Esophagus (tissue), 2 donors: ENCODE data around the gene C1orf159. TPM values are rescaled to one million over a fixed set of nuclear protein-coding genes. Genes with fewer than 3 reads are reported as not detected.
"Not testable (repeated sequence)": the region's sequence is repeated elsewhere in the genome, so short reads cannot be mapped to it uniquely, and the experiment has no call there.

Source experiments
- H3K27ac ChIP-seq, 2 donors: one replicate each; pipeline ENCODE4 v1.5.1; 2013; ENCODE audit warnings: low read depth in 2 of 2, mild to moderate bottlenecking in 2 of 2, inconsistent platforms in 1 of 2, low read length in 1 of 2, moderate library complexity in 1 of 2
- H3K27me3 ChIP-seq, 2 donors: one replicate each; pipeline ENCODE4 v1.6.1; 2013; ENCODE audit warnings: low read length in 2 of 2, control low read depth in 1 of 2, mild to moderate bottlenecking in 1 of 2; ENCODE audit not compliant: insufficient read depth in 2 of 2, control insufficient read depth in 1 of 2
- H3K36me3 ChIP-seq, 2 donors: one replicate each; pipeline ENCODE4 v1.6.1; 2013; ENCODE audit warnings: low read length in 1 of 2; ENCODE audit not compliant: control insufficient read depth in 2 of 2, insufficient read depth in 2 of 2
- H3K4me1 ChIP-seq, 2 donors: one replicate each; pipeline ENCODE4 v1.6.1; 2013; ENCODE audit warnings: low read length in 1 of 2; ENCODE audit not compliant: control insufficient read depth in 2 of 2, insufficient read depth in 2 of 2
- H3K4me3 ChIP-seq, 2 donors: one replicate each; pipeline ENCODE4 v1.5.1; 2013; ENCODE audit warnings: low read length in 2 of 2, mild to moderate bottlenecking in 2 of 2, low read depth in 1 of 2, moderate library complexity in 1 of 2
- H3K9me3 ChIP-seq, 2 donors: one replicate each; pipeline ENCODE4 v1.6.1; 2013; ENCODE audit warnings: mild to moderate bottlenecking in 2 of 2, low read depth in 1 of 2, low read length in 1 of 2, moderate library complexity in 1 of 2; ENCODE audit not compliant: control insufficient read depth in 2 of 2, insufficient read depth in 1 of 2
- WGBS, 2 donors: extraction: QIAGEN DNeasy Blood & Tissue Kit; methylation state at CpG; one replicate each; pipeline ENCODE4 v1.1.7; 2013; 5-methylcytosine and 5-hydroxymethylcytosine counted together
- polyA plus RNA-seq, 2 donors: library from polyadenylated mRNA; stranded (reverse); fragments of 200-250 nt; gene quantifications; one replicate each; pipeline ENCODE4 v1.2.3, GENCODE V29; 2013
- donor health status: healthy with polysubstance abuse.
- donor health status: Bipolar disorder and iron deficiency.

Gene C1orf159
- polyA plus RNA-seq, 2 donors: 13.0 to 27.5 TPM

DNA sequence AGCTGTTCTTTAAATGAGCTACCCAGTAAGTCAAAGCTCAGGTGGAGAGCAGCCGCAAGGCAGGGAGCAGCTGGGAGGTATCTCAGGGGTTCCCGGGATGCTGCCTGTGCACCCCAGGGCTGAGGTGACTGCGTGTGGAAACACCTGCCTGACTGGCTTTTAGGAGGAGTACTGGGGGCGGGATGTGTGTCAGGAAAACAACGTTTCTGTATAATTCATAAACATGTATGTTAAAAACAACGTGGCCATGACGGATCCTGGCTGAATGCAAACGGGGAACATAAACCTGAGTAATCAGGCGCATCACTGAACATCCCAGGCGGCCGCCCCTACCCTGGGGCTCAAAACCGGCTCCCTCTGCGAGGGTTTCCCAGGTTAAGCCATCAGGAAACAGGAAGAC lies 1.5 kb downstream of the C1orf159 start:
- peaks cover 0 to 7% of the 10 kb centered on the region in 2 donors for H3K9me3 ChIP-seq
- H3K27ac ChIP-seq: no peak overlapping the region
- peak overlapping the region in 1 of 2 donors; percentile 79 for H3K4me3 ChIP-seq
- H3K36me3 ChIP-seq: peaks cover 0 to 13% of the 10 kb centered on the region in 2 donors
- 87 to 90% methylated on average over 13 of the region's 13 CpGs for WGBS, 2 donors
- no peaks in the 10 kb centered on the region for H3K27me3 ChIP-seq
- peaks cover 2 to 8% of the 10 kb centered on the region in 2 donors for H3K4me1 ChIP-seq

- no peak overlapping the region for H3K27ac ChIP-seq
- no peaks in the 10 kb centered on the region for H3K27me3 ChIP-seq
- WGBS, 2 donors: 96 to 97% methylated on average over 30 of the region's 30 CpGs
Observed at GRCh38 chr1:1112237-1112985, 3.5 kb downstream of the C1orf159 start.

DNA sequence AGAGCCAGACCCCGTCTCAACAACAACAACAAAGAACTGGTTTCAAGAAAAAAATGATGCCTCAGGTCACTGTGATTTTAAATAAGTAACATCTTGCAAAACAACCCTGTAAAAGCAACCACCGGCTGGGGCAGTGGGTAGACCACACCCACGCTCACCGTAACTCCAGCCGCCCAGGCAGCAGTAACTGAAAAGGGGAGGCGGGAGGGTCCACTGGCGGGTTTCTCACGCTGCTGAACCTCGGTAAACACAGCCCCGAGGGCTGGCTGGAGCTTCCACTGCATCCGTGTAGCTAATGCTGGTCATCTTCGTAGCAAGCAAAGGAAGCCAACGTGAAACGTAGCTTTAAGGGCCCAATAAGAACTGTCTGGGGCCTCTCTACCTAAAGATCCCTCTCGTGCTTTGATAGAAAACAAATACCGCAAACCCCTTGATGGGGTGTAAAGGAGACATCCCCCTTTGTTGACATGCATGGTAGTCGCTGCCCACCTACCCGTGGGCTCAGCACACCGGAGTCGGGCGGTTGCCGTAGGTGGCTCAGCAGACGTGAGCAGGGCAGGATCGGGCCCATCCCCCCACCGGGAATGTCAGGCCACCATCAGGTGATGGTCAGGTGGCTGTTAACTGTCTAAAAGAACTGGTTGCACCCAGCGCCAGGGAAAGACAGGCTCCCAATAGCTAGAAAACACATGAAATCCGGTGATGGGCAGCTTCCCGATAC lies 4.2 kb downstream of the C1orf159 start:
- peaks cover 2 to 8% of the 10 kb centered on the region in 2 donors for H3K4me1 ChIP-seq
- H3K36me3 ChIP-seq: peaks cover 0 to 13% of the 10 kb centered on the region in 2 donors
- 93 to 95% methylated on average over 28 of the region's 28 CpGs for WGBS, 2 donors
- no peak overlapping the region for H3K4me3 ChIP-seq
- no peaks in the 10 kb centered on the region for H3K27me3 ChIP-seq
- no peak overlapping the region for H3K27ac ChIP-seq
- H3K9me3 ChIP-seq: peaks cover 3 to 4% of the 10 kb centered on the region in 2 donors

More at GRCh38 chr1:1112237-1112985, 3.5 kb downstream of the C1orf159 start:
- peaks cover 0 to 13% of the 10 kb centered on the region in 2 donors for H3K36me3 ChIP-seq
- H3K9me3 ChIP-seq: peaks cover 0 to 4% of the 10 kb centered on the region in 2 donors
- no peak overlapping the region for H3K4me3 ChIP-seq
- peaks cover 2 to 8% of the 10 kb centered on the region in 2 donors for H3K4me1 ChIP-seq

- Histone ChIP-seq H3K36me3 (peaks cover 0 to 13% of the 10 kb centered on the region in 2 donors), H3K4me1 (peaks cover 2 to 8% of the 10 kb centered on the region in 2 donors), H3K27me3 (no peaks in the 10 kb centered on the region), H3K4me3 (no peak overlapping the region), H3K27ac (no peak overlapping the region), H3K9me3 (peaks cover 3 to 4% of the 10 kb centered on the region in 2 donors)
- 92 to 93% methylated on average over 29 of the region's 29 CpGs for WGBS, 2 donors
Observed at GRCh38 chr1:1110561-1110971, 5.3 kb downstream of the C1orf159 start.

DNA sequence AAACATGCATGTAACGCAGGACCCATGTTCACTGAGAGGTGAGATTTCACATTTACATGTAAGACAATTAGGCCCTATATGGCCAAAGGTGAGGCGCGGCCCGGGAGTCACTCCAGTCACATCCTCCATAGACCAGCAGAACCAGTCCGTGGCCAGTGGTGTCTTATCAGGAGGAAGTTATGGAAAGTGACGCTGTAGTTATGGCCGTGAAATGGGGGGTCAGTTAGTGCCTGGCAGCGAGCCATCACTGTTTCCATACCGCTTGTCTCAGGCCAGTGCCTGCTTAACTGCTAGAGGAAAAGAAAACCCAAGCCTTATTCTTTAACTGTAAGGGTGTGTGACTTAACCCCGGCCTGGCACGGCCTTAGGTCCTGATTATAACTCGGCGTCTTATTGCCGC lies 6.1 kb downstream of the C1orf159 start:
- Histone ChIP-seq H3K9me3 (peaks cover 3 to 4% of the 10 kb centered on the region in 2 donors), H3K36me3 (peaks cover 0 to 13% of the 10 kb centered on the region in 2 donors), H3K27me3 (no peaks in the 10 kb centered on the region), H3K4me1 (peaks cover 2 to 6% of the 10 kb centered on the region in 2 donors), H3K27ac (peak overlapping the region in 1 of 2 donors; percentile 59), H3K4me3 (no peak overlapping the region)
- WGBS, 2 donors: 83 to 88% methylated on average over 14 of the region's 14 CpGs

GRCh38 chr1:1106510-1107221 lies 9.2 kb downstream of the C1orf159 start:
- Histone ChIP-seq H3K36me3 (peaks cover 0 to 4% of the 10 kb centered on the region in 2 donors), H3K9me3 (peaks cover 0 to 3% of the 10 kb centered on the region in 2 donors), H3K27ac (no peak overlapping the region), H3K4me1 (peaks cover 0 to 2% of the 10 kb centered on the region in 2 donors), H3K27me3 (no peaks in the 10 kb centered on the region), H3K4me3 (no peak overlapping the region)
- WGBS, 2 donors: 96 to 98% methylated on average over 29 to 31 of the region's 31 CpGs

GRCh38 chr1:1104152-1104551 lies 11.7 kb downstream of the C1orf159 start:
- not testable (repeated sequence) for H3K9me3 ChIP-seq, H3K4me3 ChIP-seq, H3K27ac ChIP-seq, H3K36me3 ChIP-seq, H3K27me3 ChIP-seq, H3K4me1 ChIP-seq
- WGBS, 2 donors: 75 to 79% methylated on average over 6 of the region's 6 CpGs

DNA sequence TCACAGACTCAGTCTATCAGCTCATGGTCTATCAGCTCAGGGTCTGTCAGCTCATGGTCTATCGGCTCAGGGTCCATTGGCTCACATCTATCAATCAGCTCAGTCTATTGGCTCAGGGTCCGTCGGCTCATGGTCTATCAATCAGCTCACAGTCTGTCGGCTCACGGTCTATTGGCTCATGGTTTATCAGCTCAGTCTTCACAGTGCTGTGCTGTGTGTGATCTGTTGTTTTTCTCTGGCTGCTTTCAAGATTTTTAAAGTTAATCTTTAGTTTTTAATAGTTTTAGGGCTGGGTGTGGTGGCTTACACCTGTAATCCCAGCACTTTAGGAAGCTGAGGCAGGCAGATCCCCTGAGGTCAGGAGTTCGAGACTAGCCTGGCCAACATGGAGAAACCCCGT lies 14.4 kb downstream of the C1orf159 start:
- H3K36me3 ChIP-seq: no peaks in the 10 kb centered on the region

GRCh38 chr1:1100296-1100695 lies 15.6 kb downstream of the C1orf159 start:
- 98% methylated on average over 11 of the region's 11 CpGs for WGBS, 2 donors
- no peaks in the 10 kb centered on the region for H3K36me3 ChIP-seq
- no peak overlapping the region for H3K27ac ChIP-seq
- H3K4me3 ChIP-seq: no peak overlapping the region
- no peaks in the 10 kb centered on the region for H3K4me1 ChIP-seq
- no peaks in the 10 kb centered on the region for H3K9me3 ChIP-seq
- no peaks in the 10 kb centered on the region for H3K27me3 ChIP-seq

More for the DNA sequence above, 14.4 kb downstream of the C1orf159 start:
- 87 to 94% methylated on average over 7 of the region's 7 CpGs for WGBS, 2 donors
- H3K4me3 ChIP-seq: no peak overlapping the region
- H3K27me3 ChIP-seq: no peaks in the 10 kb centered on the region
- H3K27ac ChIP-seq: no peak overlapping the region
- no peaks in the 10 kb centered on the region for H3K4me1 ChIP-seq
- H3K9me3 ChIP-seq: no peaks in the 10 kb centered on the region
